HEK293 (cell line): Measurements from ENCODE around the gene MYO1B.

Experiments used
- CTCF ChIA-PET: fragments of 350-600 bp; formaldehyde crosslinking; extraction: SDS; loops from one replicate; lab custom pipeline; 2021; ENCODE audit warnings: antibody characterized with exemption; lab: Yijun Ruan, JAX
- POLR2A ChIA-PET: fragments of 300-600 bp; formaldehyde crosslinking; extraction: SDS; loops from one replicate; lab custom pipeline; 2020; ENCODE audit warnings: antibody characterized with exemption, inconsistent platforms; lab: Yijun Ruan, JAX
- H3K27ac ChIP-seq: fragments of 200-500 bp; sonication (Bioruptor generic); 2 replicates; pipeline ENCODE4 v1.5.1; 2014; ENCODE audit warnings: low read depth, low read length, control low read depth, inconsistent platforms; ENCODE audit errors: extremely low read depth
- H3K36me3 ChIP-seq, 2 experiments: fragments of 200-500 bp in 1 of 2; sonication (Bioruptor generic) in 1 of 2; 1 replicate in 1 of 2; 2 replicates in 1 of 2; pipeline ENCODE4 v1.5.1; 2014 to 2017; ENCODE audit warnings: inconsistent platforms in 2 of 2, low read length in 2 of 2; ENCODE audit not compliant: control insufficient read depth in 2 of 2, insufficient read depth in 1 of 2
- H3K4me1 ChIP-seq: fragments of 200-500 bp; sonication (Bioruptor generic); 2 replicates; pipeline ENCODE4 v1.5.1; 2014; ENCODE audit warnings: mild to moderate bottlenecking, low read length, inconsistent platforms; ENCODE audit not compliant: control insufficient read depth, insufficient read depth
- H3K4me3 ChIP-seq: 2 replicates; pipeline ENCODE4 v1.5.1; 2011; ENCODE audit warnings: low read depth, mild to moderate bottlenecking, control low read depth, low read length, moderate library complexity
- H3K9me3 ChIP-seq: fragments of 200-500 bp; sonication (Bioruptor generic); 2 replicates; pipeline ENCODE4 v1.5.1; 2014; ENCODE audit warnings: low read depth, low read length, inconsistent platforms; ENCODE audit not compliant: control insufficient read depth, insufficient read depth
- GFI1B ChIP-seq: fragments of 450-650 bp; formaldehyde crosslinking; IDR thresholded peaks from 2 replicates; pipeline ENCODE4 v1.5.1; 2016; ENCODE audit warnings: missing biosample characterization, missing genetic modification characterization
- GLIS1 ChIP-seq: fragments of 450-650 bp; formaldehyde crosslinking; IDR thresholded peaks from 2 replicates; pipeline ENCODE4 v1.5.1; 2016; ENCODE audit warnings: missing biosample characterization, missing genetic modification characterization
- OSR2 ChIP-seq: fragments of 450-650 bp; formaldehyde crosslinking; IDR thresholded peaks from 2 replicates; pipeline ENCODE4 v1.5.1; 2016; ENCODE audit warnings: missing biosample characterization, missing genetic modification characterization
- SCRT2 ChIP-seq: fragments of 450-650 bp; formaldehyde crosslinking; IDR thresholded peaks from 2 replicates; pipeline ENCODE4 v1.5.1; 2016; ENCODE audit warnings: missing biosample characterization, missing genetic modification characterization
- TRIM28 ChIP-seq: IDR thresholded peaks from 2 replicates; pipeline ENCODE4 v1.6.1; 2011; ENCODE audit warnings: low read length, control low read depth, borderline replicate concordance
- ZBTB1 ChIP-seq: fragments of 450-650 bp; formaldehyde crosslinking; IDR thresholded peaks from 2 replicates; pipeline ENCODE4 v1.5.1; 2016; ENCODE audit warnings: missing biosample characterization, missing genetic modification characterization
- ZEB2 ChIP-seq: fragments of 450-650 bp; formaldehyde crosslinking; IDR thresholded peaks from 2 replicates; pipeline ENCODE4 v1.5.1; 2016; ENCODE audit warnings: missing biosample characterization, missing genetic modification characterization
- ZFP41 ChIP-seq: fragments of 450-650 bp; formaldehyde crosslinking; IDR thresholded peaks from 2 replicates; pipeline ENCODE4 v1.5.1; 2016; ENCODE audit warnings: missing biosample characterization, missing genetic modification characterization, borderline replicate concordance
- ZNF114 ChIP-seq: fragments of 450-650 bp; formaldehyde crosslinking; IDR thresholded peaks from 2 replicates; pipeline ENCODE4 v1.5.0; 2017; ENCODE audit warnings: missing biosample characterization, missing genetic modification characterization
- ZNF223 ChIP-seq: fragments of 450-650 bp; formaldehyde crosslinking; IDR thresholded peaks from 2 replicates; pipeline ENCODE4 v1.5.1; 2016; ENCODE audit warnings: missing biosample characterization, missing genetic modification characterization
- ZNF248 ChIP-seq: fragments of 450-650 bp; formaldehyde crosslinking; IDR thresholded peaks from 2 replicates; pipeline ENCODE4 v1.5.1; 2017; ENCODE audit warnings: missing biosample characterization, missing genetic modification characterization
- ZNF292 ChIP-seq: fragments of 450-650 bp; formaldehyde crosslinking; IDR thresholded peaks from 2 replicates; pipeline ENCODE4 v1.5.1; 2016; ENCODE audit warnings: low read depth, missing biosample characterization, missing genetic modification characterization, borderline replicate concordance
- ZNF426 ChIP-seq: fragments of 450-650 bp; formaldehyde crosslinking; IDR thresholded peaks from 2 replicates; pipeline ENCODE4 v1.5.1; 2017; ENCODE audit warnings: missing biosample characterization, missing genetic modification characterization, mild to moderate bottlenecking, inconsistent platforms, moderate library complexity
- ZNF558 ChIP-seq: fragments of 450-650 bp; formaldehyde crosslinking; IDR thresholded peaks from 2 replicates; pipeline ENCODE4 v1.5.1; 2016; ENCODE audit warnings: missing biosample characterization, missing genetic modification characterization
- ZNF621 ChIP-seq: fragments of 450-650 bp; formaldehyde crosslinking; IDR thresholded peaks from 2 replicates; pipeline ENCODE4 v1.5.1; 2017; ENCODE audit warnings: missing biosample characterization, missing genetic modification characterization
- ZNF660 ChIP-seq: fragments of 450-650 bp; IDR thresholded peaks from 2 replicates; pipeline ENCODE4 v1.5.1; 2018; ENCODE audit warnings: missing biosample characterization, mild to moderate bottlenecking, missing genetic modification characterization
- ZNF664 ChIP-seq: fragments of 450-650 bp; formaldehyde crosslinking; IDR thresholded peaks from 2 replicates; pipeline ENCODE4 v1.5.1; 2016; ENCODE audit warnings: missing biosample characterization, missing genetic modification characterization
- ZNF707 ChIP-seq: fragments of 450-650 bp; formaldehyde crosslinking; IDR thresholded peaks from 2 replicates; pipeline ENCODE4 v1.5.1; 2016; ENCODE audit warnings: missing biosample characterization, missing genetic modification characterization
- ZNF785 ChIP-seq: fragments of 450-650 bp; formaldehyde crosslinking; IDR thresholded peaks from 2 replicates; pipeline ENCODE4 v1.5.1; 2016; ENCODE audit warnings: missing biosample characterization, missing genetic modification characterization
- TF ChIP-seq, protein P1 (sequence below): fragments of 450-650 bp; formaldehyde crosslinking; IDR thresholded peaks from 2 replicates; pipeline ENCODE4 v1.5.1; 2017; ENCODE audit warnings: missing biosample characterization, missing genetic modification characterization
- TF ChIP-seq, protein P2 (sequence below): fragments of 450-650 bp; formaldehyde crosslinking; IDR thresholded peaks from 2 replicates; pipeline ENCODE4 v1.5.1; 2016; ENCODE audit warnings: missing biosample characterization, missing genetic modification characterization
- TF ChIP-seq, protein P3 (sequence below): fragments of 450-650 bp; formaldehyde crosslinking; IDR thresholded peaks from 2 replicates; pipeline ENCODE4 v1.5.1; 2017; ENCODE audit warnings: missing biosample characterization, missing genetic modification characterization
- TF ChIP-seq, protein P4 (sequence below): fragments of 450-650 bp; formaldehyde crosslinking; IDR thresholded peaks from 2 replicates; pipeline ENCODE4 v1.5.1; 2016; ENCODE audit warnings: missing biosample characterization, missing genetic modification characterization
- TF ChIP-seq, protein P5 (sequence below): fragments of 450-650 bp; formaldehyde crosslinking; IDR thresholded peaks from 2 replicates; pipeline ENCODE4 v1.5.1; 2016; ENCODE audit warnings: missing biosample characterization, missing genetic modification characterization
- TF ChIP-seq, protein P6 (sequence below): fragments of 450-650 bp; IDR thresholded peaks from 2 replicates; pipeline ENCODE4 v1.5.1; 2018; ENCODE audit warnings: missing biosample characterization, missing genetic modification characterization

The MYO1B gene

DNA sequence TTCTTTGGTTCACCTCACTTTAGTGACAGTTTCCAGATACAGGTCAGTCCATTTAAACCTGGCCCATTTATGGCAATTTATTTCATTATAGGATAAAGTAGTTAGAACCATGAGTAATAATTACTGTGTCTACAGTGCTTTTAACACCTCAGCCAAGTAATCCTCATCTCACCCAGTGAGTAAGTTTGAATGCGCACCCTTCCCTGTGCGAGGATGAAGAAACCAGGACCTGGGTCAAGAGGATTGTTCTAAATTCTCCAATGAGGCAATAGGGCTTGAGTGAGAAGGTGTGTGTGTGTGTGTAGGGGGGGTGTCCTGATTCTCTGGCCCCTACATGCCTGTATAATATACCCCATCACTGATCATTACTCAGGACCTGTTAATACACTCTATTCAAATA lies 854 bp upstream of the MYO1B start:
- ChIA-PET CTCF (interaction anchor here (1.6 kb wide), 1 partner anchor 79 kb away, joined by 5 read pairs; no protein-coding TSS in a partner anchor), POLR2A (no interaction called here)
- H3K36me3 ChIP-seq: no peaks in the 10 kb centered on the region
- no peaks in the 10 kb centered on the region for H3K9me3 ChIP-seq
- H3K4me3 ChIP-seq: no peak overlapping the region
- no peak overlapping the region for H3K27ac ChIP-seq
- no peak for TF ChIP-seq ZNF660 (tag by site-specific recombination)
- no peak for TF ChIP-seq ZNF292 (tag by site-specific recombination)
- no peak for TF ChIP-seq ZNF707 (tag by site-specific recombination)
- TF ChIP-seq ZNF114 (tag by site-specific recombination): no peak
- TF ChIP-seq, protein P1, sequence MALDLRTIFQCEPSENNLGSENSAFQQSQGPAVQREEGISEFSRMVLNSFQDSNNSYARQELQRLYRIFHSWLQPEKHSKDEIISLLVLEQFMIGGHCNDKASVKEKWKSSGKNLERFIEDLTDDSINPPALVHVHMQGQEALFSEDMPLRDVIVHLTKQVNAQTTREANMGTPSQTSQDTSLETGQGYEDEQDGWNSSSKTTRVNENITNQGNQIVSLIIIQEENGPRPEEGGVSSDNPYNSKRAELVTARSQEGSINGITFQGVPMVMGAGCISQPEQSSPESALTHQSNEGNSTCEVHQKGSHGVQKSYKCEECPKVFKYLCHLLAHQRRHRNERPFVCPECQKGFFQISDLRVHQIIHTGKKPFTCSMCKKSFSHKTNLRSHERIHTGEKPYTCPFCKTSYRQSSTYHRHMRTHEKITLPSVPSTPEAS (tag by site-specific recombination): no peak
- TF ChIP-seq OSR2 (tag by site-specific recombination): no peak
- TF ChIP-seq ZNF621: no peak
- TF ChIP-seq ZBTB1 (tag by site-specific recombination): no peak
- no peak for TF ChIP-seq ZFP41 (tag by site-specific recombination)
- TF ChIP-seq, protein P2, sequence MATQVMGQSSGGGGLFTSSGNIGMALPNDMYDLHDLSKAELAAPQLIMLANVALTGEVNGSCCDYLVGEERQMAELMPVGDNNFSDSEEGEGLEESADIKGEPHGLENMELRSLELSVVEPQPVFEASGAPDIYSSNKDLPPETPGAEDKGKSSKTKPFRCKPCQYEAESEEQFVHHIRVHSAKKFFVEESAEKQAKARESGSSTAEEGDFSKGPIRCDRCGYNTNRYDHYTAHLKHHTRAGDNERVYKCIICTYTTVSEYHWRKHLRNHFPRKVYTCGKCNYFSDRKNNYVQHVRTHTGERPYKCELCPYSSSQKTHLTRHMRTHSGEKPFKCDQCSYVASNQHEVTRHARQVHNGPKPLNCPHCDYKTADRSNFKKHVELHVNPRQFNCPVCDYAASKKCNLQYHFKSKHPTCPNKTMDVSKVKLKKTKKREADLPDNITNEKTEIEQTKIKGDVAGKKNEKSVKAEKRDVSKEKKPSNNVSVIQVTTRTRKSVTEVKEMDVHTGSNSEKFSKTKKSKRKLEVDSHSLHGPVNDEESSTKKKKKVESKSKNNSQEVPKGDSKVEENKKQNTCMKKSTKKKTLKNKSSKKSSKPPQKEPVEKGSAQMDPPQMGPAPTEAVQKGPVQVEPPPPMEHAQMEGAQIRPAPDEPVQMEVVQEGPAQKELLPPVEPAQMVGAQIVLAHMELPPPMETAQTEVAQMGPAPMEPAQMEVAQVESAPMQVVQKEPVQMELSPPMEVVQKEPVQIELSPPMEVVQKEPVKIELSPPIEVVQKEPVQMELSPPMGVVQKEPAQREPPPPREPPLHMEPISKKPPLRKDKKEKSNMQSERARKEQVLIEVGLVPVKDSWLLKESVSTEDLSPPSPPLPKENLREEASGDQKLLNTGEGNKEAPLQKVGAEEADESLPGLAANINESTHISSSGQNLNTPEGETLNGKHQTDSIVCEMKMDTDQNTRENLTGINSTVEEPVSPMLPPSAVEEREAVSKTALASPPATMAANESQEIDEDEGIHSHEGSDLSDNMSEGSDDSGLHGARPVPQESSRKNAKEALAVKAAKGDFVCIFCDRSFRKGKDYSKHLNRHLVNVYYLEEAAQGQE (tag by site-specific recombination): no peak
- TF ChIP-seq TRIM28: no peak
- TF ChIP-seq, protein P3, sequence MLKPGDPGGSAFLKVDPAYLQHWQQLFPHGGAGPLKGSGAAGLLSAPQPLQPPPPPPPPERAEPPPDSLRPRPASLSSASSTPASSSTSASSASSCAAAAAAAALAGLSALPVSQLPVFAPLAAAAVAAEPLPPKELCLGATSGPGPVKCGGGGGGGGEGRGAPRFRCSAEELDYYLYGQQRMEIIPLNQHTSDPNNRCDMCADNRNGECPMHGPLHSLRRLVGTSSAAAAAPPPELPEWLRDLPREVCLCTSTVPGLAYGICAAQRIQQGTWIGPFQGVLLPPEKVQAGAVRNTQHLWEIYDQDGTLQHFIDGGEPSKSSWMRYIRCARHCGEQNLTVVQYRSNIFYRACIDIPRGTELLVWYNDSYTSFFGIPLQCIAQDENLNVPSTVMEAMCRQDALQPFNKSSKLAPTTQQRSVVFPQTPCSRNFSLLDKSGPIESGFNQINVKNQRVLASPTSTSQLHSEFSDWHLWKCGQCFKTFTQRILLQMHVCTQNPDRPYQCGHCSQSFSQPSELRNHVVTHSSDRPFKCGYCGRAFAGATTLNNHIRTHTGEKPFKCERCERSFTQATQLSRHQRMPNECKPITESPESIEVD (tag by site-specific recombination): no peak
- TF ChIP-seq GLIS1: no peak
- TF ChIP-seq, protein P4, sequence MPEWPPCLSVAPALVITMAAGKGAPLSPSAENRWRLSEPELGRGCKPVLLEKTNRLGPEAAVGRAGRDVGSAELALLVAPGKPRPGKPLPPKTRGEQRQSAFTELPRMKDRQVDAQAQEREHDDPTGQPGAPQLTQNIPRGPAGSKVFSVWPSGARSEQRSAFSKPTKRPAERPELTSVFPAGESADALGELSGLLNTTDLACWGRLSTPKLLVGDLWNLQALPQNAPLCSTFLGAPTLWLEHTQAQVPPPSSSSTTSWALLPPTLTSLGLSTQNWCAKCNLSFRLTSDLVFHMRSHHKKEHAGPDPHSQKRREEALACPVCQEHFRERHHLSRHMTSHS (tag by site-specific recombination): no peak
- TF ChIP-seq ZNF785 (tag by site-specific recombination): no peak
- no peak for TF ChIP-seq ZNF558 (tag by site-specific recombination)
- TF ChIP-seq, all 188 proteins: peak for 0
- H3K4me1 ChIP-seq: peaks cover 18% of the 10 kb centered on the region; the same call in 1 of the 2 replicates

DNA sequence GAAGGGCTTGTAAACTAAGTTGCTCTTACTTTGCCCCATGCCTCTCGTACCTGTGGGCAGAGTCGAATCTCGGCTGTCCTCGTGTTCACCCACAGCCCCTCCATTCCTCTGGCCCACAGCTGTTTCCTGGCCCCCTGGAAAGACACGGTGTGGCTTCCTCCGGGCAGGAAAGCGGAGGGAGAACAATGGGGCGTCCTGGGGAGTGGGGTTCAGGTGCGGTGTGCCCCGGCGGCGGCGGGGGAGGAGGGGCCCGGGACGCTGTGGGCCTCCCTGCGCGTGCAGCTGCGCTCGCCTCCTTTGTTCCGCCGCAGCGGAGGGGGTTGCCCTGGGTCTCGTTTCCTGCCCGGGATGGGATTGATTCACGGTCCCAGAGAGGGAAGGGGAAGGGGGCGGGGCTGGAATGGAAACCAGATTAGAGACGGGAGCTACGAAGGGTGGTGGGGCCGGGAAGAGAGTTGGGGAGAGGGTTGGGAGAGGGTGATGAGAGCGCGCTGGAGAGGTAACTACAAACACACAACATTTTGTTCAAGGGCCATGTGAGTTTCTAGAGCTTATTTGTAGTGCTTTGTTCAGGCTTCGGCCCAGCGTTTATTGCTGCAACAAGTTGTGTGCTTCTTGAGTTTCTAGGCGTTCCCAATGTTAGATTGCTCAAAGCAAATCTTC lies 796 bp downstream of the MYO1B start:
- Histone ChIP-seq H3K4me3 (peak overlapping the region; percentile 83), H3K4me1 (peaks cover 30% of the 10 kb centered on the region), H3K27ac (peak overlapping the region; percentile 94), H3K9me3 (no peaks in the 10 kb centered on the region), H3K36me3 (no peaks in the 10 kb centered on the region)
- POLR2A ChIA-PET: interaction anchor here (0.7 to 1.3 kb wide), 6 partner anchors 9 to 77 kb away, joined by 4 to 8 read pairs (median 6); no protein-coding TSS in a partner anchor
- CTCF ChIA-PET: interaction anchor here (0.6 to 1.2 kb wide), 8 partner anchors 14 to 275 kb away, joined by 3 to 6 read pairs (median 4); no protein-coding TSS in a partner anchor
- TF ChIP-seq ZNF248 (tag by site-specific recombination) (no peak), ZBTB1 (tag by site-specific recombination) (no peak), SCRT2 (tag by site-specific recombination) (peak; percentile 94), ZEB2 (tag by site-specific recombination) (peak; percentile 59; the same call in 1 of the 2 replicates), ZNF426 (tag by site-specific recombination) (no peak), ZFP41 (tag by site-specific recombination) (no peak), ZNF664 (tag by site-specific recombination) (no peak), ZNF223 (tag by site-specific recombination) (no peak), GFI1B (tag by site-specific recombination) (no peak)
- TF ChIP-seq, protein P5, sequence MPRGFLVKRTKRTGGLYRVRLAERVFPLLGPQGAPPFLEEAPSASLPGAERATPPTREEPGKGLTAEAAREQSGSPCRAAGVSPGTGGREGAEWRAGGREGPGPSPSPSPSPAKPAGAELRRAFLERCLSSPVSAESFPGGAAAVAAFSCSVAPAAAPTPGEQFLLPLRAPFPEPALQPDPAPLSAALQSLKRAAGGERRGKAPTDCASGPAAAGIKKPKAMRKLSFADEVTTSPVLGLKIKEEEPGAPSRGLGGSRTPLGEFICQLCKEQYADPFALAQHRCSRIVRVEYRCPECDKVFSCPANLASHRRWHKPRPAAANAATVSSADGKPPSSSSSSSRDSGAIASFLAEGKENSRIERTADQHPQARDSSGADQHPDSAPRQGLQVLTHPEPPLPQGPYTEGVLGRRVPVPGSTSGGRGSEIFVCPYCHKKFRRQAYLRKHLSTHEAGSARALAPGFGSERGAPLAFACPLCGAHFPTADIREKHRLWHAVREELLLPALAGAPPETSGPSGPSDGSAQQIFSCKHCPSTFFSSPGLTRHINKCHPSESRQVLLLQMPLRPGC (tag by site-specific recombination): no peak
- TF ChIP-seq, protein P6, sequence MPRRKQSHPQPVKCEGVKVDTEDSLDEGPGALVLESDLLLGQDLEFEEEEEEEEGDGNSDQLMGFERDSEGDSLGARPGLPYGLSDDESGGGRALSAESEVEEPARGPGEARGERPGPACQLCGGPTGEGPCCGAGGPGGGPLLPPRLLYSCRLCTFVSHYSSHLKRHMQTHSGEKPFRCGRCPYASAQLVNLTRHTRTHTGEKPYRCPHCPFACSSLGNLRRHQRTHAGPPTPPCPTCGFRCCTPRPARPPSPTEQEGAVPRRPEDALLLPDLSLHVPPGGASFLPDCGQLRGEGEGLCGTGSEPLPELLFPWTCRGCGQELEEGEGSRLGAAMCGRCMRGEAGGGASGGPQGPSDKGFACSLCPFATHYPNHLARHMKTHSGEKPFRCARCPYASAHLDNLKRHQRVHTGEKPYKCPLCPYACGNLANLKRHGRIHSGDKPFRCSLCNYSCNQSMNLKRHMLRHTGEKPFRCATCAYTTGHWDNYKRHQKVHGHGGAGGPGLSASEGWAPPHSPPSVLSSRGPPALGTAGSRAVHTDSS (tag by site-specific recombination): no peak
